Urothelium cell line (cell line): ENCODE measurements around the gene SDK2.

Experiments used
- DNase-seq: peaks from one replicate; pipeline ENCODE4 v3.0.0; 2011; ENCODE audit warnings: low spot score, mixed read lengths
- FAIRE-seq: peaks from 2 replicates; lab custom pipeline; 2011; peaks lifted over from hg19 to GRCh38; lab: Jason Lieb, UNC

SDK2 gene

GRCh38 chr17:73401911-73402310 lies 242.3 kb downstream of the SDK2 start:
- FAIRE-seq (peak; percentile 68), DNase-seq (no peak)

DNA sequence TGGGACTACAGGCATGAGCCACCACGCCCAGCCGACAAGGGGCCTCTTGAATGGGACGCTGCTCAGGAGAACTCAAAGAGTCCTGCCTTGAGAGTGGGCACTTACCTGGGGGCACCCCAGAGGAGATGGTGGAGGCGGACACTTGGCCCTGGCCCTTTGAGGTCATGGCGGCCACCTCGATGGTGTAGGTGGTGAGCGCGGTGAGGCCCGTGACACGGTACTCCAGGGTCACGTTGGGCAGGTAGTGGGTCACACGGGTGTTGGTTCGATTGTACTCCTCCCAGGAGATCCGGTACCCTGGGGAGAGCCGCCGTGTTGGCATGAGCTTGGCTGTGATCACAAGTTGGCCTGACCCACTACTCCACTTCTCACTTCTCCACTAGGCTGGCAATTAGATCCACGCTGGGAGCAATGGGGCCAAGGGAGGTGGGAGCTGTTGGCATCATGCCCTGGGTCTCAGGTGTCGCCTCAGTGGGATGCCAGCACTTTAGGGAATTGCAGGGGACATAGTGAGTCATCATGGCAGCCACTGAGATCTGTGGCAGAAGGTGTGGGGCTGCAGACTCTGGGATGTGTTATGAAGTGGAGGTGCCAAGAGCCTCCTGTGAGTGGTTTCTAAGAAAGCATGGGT lies 243.2 kb downstream of the SDK2 start:
- FAIRE-seq (peak; percentile 85), DNase-seq (no peak)

DNA sequence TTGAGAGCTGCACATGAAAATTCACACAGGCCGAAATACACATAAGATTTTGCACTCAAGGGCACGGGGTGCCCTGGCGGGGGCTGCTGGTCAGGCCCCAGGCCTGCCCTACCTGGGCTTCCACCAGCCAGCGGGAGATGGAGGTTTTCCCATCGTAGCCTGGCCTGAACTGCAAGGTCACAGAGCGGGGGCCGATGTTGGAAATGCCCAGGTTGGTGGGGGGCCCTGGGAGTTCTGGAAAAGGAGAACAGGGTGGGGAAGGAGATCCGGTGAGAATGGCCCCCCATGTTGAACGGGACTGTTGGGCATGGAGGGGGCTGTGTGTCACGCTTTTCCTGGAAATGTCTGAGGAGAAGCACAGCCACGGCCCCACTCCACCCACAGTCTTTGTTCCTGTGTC lies 245.2 kb downstream of the SDK2 start:
- DNase-seq (no peak), FAIRE-seq (no peak)

DNA sequence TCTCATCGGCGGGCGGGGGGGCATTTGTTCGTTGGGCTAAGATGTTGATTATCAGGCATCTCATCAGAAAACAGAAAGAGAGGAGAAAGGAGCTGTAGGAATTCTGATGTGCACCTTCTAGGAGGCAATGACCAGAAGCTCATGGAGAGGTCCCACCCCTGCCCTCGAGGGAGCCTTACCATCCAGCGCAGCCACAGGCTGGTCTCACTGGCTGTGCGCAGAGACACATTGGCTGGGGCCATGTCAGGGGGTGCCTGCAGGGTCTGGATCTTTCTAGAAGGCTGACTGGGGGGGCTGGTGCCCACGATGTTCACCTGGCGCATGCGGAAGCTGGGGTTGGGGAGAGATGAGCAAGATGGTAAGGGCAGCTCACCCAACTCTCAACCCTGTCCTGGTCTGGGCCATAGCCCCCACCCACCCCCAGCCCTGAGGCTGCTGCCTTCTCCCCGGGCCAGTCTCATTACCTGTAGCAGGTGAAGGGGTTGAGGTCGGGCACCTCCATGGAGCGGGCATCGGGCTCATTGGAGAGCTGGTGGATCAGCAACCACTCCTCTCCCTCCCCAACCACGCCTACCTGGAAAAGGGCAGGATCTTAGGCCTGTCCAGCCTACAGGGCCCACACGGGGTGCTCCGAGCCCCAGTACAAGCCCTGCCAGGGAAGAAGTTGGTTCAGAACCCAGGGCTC lies 246.2 kb downstream of the SDK2 start:
- DNase-seq (no peak), FAIRE-seq (no peak)

- no peak for DNase-seq
- FAIRE-seq = peak; percentile 75
Measured at GRCh38 chr17:73397278-73397826, 246.9 kb downstream of the SDK2 start.

GRCh38 chr17:73396431-73397277 lies 247.6 kb downstream of the SDK2 start:
- FAIRE-seq (peak; percentile 73), DNase-seq (no peak)

- DNase-seq (no peak), FAIRE-seq (peak; percentile 88)
Measured at GRCh38 chr17:73394512-73395450, 249.5 kb downstream of the SDK2 start.

GRCh38 chr17:73393962-73394361 lies 250.3 kb downstream of the SDK2 start:
- FAIRE-seq (no peak), DNase-seq (peak; percentile 78)

DNA sequence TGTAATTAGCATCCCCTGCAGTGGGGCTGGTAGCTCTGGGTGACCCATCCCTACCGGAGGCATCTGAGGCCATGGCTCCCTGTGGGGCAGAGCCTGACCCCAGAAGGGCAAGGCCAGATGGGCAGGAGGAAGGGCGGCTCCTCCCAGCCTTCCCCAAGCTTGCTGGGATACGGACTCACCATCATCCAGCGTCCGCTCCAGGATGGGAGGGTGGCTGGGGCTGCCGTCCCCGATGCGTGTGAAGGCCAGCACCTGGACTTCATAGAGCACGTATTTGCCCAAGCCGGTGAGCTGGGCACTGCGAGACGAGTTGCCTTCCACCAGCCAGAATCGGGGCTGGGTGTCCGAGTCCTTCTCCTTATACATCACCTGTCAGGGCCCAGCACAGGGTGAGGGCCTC lies 250.9 kb downstream of the SDK2 start:
- FAIRE-seq (peak; percentile 86), DNase-seq (no peak)

- no peak for DNase-seq
- peak; percentile 30 for FAIRE-seq
Measured at GRCh38 chr17:73391331-73392265, 252.6 kb downstream of the SDK2 start.

- FAIRE-seq = no peak
- no peak for DNase-seq
Measured at GRCh38 chr17:73390851-73391250, 253.4 kb downstream of the SDK2 start.

- DNase-seq = no peak
- no peak for FAIRE-seq
Measured at GRCh38 chr17:73390221-73390620, 254.0 kb downstream of the SDK2 start.

DNA sequence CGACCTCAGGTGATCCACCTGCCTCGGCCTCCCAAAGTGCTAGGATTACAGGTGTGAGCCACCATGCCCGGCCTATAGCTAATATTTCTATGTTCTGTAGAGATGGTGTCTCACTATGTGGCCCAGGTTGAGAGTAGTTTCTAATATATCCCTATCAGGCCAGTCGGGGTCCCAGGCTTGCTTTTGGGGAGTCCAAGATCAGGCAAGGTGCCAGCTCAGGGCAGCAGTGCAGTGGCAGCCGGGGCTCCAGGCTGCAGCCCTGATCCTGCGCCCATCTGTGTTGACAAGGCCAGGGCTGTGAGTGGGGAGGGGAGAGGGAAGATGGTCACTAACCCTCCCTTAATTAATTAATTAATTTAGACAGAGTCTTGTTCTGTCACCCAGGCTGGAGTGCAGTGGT lies 254.8 kb downstream of the SDK2 start:
- DNase-seq (no peak), FAIRE-seq (no peak)

GRCh38 chr17:73388578-73388905 lies 255.7 kb downstream of the SDK2 start:
- FAIRE-seq (no peak), DNase-seq (no peak)

- FAIRE-seq = peak; percentile 74
- no peak for DNase-seq
Measured at GRCh38 chr17:73387746-73388577, 256.3 kb downstream of the SDK2 start.

- DNase-seq = no peak
- FAIRE-seq = no peak
Measured at GRCh38 chr17:73386561-73386960, 257.7 kb downstream of the SDK2 start.

- DNase-seq (no peak), FAIRE-seq (no peak)
Measured at GRCh38 chr17:73384926-73385325, 259.3 kb downstream of the SDK2 start.

GRCh38 chr17:73380439-73381106 lies 263.7 kb downstream of the SDK2 start:
- no peak for FAIRE-seq
- DNase-seq = no peak
